H1 (cell line): ENCODE measurements around the gene SEH1L. TPM values are rescaled to one million over a fixed set of nuclear protein-coding genes. Genes with fewer than 3 reads are reported as not detected.

Experiments
- CTCF ChIA-PET: fragments of 300-600 bp; sonication (Branson Sonifier 250); formaldehyde crosslinking; loops from one replicate; lab custom pipeline; 2021; ENCODE audit not compliant: partially characterized antibody; lab: Charles Lee
- POLR2A ChIA-PET: fragments of 300-600 bp; sonication (Branson Sonifier 250); formaldehyde crosslinking; loops from one replicate; lab custom pipeline; 2021; ENCODE audit warnings: inconsistent platforms; ENCODE audit not compliant: partially characterized antibody; lab: Charles Lee
- DNase-seq, 2 experiments: peaks; one replicate each; pipeline versions ENCODE4 v3.0.0 to v3.0.0-alpha.2; 2010 to 2022; ENCODE audit warnings: low spot score in 2 of 2, low read depth in 1 of 2, mixed read lengths in 1 of 2
- FAIRE-seq: peaks from 2 replicates; lab custom pipeline; 2011; peaks lifted over from hg19 to GRCh38; lab: Jason Lieb, UNC
- H2AFZ ChIP-seq: 2 replicates; pipeline ENCODE4 v1.8.1; 2012; ENCODE audit warnings: low read length, inconsistent platforms
- H2AK5ac ChIP-seq: 2 replicates; pipeline ENCODE4 v1.6.1; 2013; ENCODE audit warnings: low read depth, low read length
- H2BK120ac ChIP-seq: replicated peaks from 2 replicates; pipeline ENCODE3; 2013; ENCODE audit warnings: low read depth, low read length, inconsistent platforms
- H2BK12ac ChIP-seq: 2 replicates; pipeline ENCODE4 v1.6.1; 2013; ENCODE audit warnings: low read depth, low read length
- H2BK15ac ChIP-seq: 2 replicates; pipeline ENCODE4 v1.6.1; 2013; ENCODE audit warnings: low read length
- H2BK20ac ChIP-seq: 2 replicates; pipeline ENCODE4 v1.6.1; 2013; ENCODE audit warnings: low read length
- H2BK5ac ChIP-seq: 2 replicates; pipeline ENCODE4 v1.6.1; 2013; ENCODE audit warnings: low read depth, low read length
- H3K14ac ChIP-seq: 2 replicates; pipeline ENCODE4 v1.6.1; 2013; ENCODE audit warnings: inconsistent platforms; ENCODE audit not compliant: insufficient read length
- H3K18ac ChIP-seq: 2 replicates; pipeline ENCODE4 v1.6.1; 2013; ENCODE audit warnings: low read length; ENCODE audit errors: extremely low read depth
- H3K23ac ChIP-seq: 2 replicates; pipeline ENCODE4 v1.6.1; 2013; ENCODE audit warnings: inconsistent platforms; ENCODE audit not compliant: insufficient read length
- H3K23me2 ChIP-seq: 2 replicates; pipeline ENCODE4 v1.6.1; 2013; ENCODE audit warnings: low read depth, low read length
- H3K27ac ChIP-seq: 2 replicates; pipeline ENCODE4 v1.6.1; 2011; ENCODE audit warnings: low read depth, low read length, inconsistent platforms
- H3K27me3 ChIP-seq, 4 experiments: replicated peaks in 1 of 4; 1 replicate in 1 of 4; 2 replicates in 3 of 4; pipeline versions ENCODE4 v1.6.1 to v1.8.1; 2011 to 2013; ENCODE audit warnings: low read length in 3 of 4, mild to moderate bottlenecking in 3 of 4, inconsistent platforms in 2 of 4, mixed read lengths in 2 of 4, moderate library complexity in 1 of 4; ENCODE audit not compliant: control insufficient read depth in 3 of 4, insufficient read depth in 3 of 4; ENCODE audit errors: extremely low read depth in 1 of 4
- H3K36me3 ChIP-seq, 4 experiments: 2 replicates each; pipeline versions ENCODE4 v1.6.1 to v1.8.1; 2011 to 2013; ENCODE audit warnings: mild to moderate bottlenecking in 4 of 4, low read length in 3 of 4, moderate library complexity in 2 of 4, control low read depth in 1 of 4, inconsistent platforms in 1 of 4; ENCODE audit not compliant: insufficient read depth in 4 of 4, control insufficient read depth in 2 of 4
- H3K4ac ChIP-seq: replicated peaks from 2 replicates; pipeline ENCODE3; 2013; ENCODE audit warnings: low read length, low read depth, mixed read lengths, inconsistent platforms; ENCODE audit not compliant: insufficient read length
- H3K4me1 ChIP-seq, 4 experiments: replicated peaks in 1 of 4; 1 replicate in 1 of 4; 2 replicates in 3 of 4; pipeline versions ENCODE4 v1.6.1 to v1.8.1; 2011 to 2013; ENCODE audit warnings: low read length in 3 of 4, inconsistent platforms in 2 of 4, mixed read lengths in 1 of 4; ENCODE audit not compliant: insufficient read depth in 4 of 4, control insufficient read depth in 3 of 4
- H3K4me2 ChIP-seq, 2 experiments: 2 replicates each; pipeline versions ENCODE4 v1.6.1 to v1.8.1; 2011 to 2013; ENCODE audit warnings: low read depth in 2 of 2, low read length in 2 of 2, control low read depth in 1 of 2, inconsistent platforms in 1 of 2, mild to moderate bottlenecking in 1 of 2; ENCODE audit not compliant: insufficient read depth in 1 of 2
- H3K4me3 ChIP-seq, 4 experiments: fragments of 200-600, 300-600 bp in 1 of 4; sonication (generic), shearing (Covaris generic), sonication (Bioruptor Twin) in 1 of 4; 2 replicates each; pipeline versions ENCODE4 v1.5.1 to v1.8.1; 2011 to 2016; ENCODE audit warnings: low read length in 4 of 4, low read depth in 3 of 4, control low read depth in 2 of 4, inconsistent platforms in 2 of 4, mild to moderate bottlenecking in 2 of 4, mixed read lengths in 1 of 4, moderate library complexity in 1 of 4; ENCODE audit not compliant: insufficient read depth in 2 of 4; ENCODE audit errors: extremely low read depth in 1 of 4
- H3K56ac ChIP-seq: replicated peaks from 2 replicates; pipeline ENCODE3; 2013; ENCODE audit warnings: low read depth, mild to moderate bottlenecking, mixed read lengths, low read length, inconsistent platforms; ENCODE audit not compliant: insufficient read length
- H3K79me1 ChIP-seq: 2 replicates; pipeline ENCODE4 v1.6.1; 2013; ENCODE audit warnings: low read depth, low read length, control low read depth
- H3K79me2 ChIP-seq, 2 experiments: 2 replicates each; pipeline versions ENCODE4 v1.6.1 to v1.8.1; 2012 to 2013; ENCODE audit warnings: low read length in 2 of 2, mild to moderate bottlenecking in 2 of 2, inconsistent platforms in 1 of 2; ENCODE audit not compliant: insufficient read depth in 2 of 2, control insufficient read depth in 1 of 2
- H3K9ac ChIP-seq, 4 experiments: replicated peaks in 1 of 4; 1 replicate in 1 of 4; 2 replicates in 3 of 4; pipeline versions ENCODE4 v1.6.1 to v1.8.1; 2011 to 2013; ENCODE audit warnings: low read depth in 3 of 4, low read length in 3 of 4, control low read depth in 2 of 4, mild to moderate bottlenecking in 2 of 4, moderate library complexity in 2 of 4, inconsistent platforms in 1 of 4; ENCODE audit errors: extremely low read depth in 1 of 4
- H3K9me3 ChIP-seq, 2 experiments: 2 replicates each; pipeline versions ENCODE4 v1.6.1 to v1.8.1; 2012 to 2013; ENCODE audit warnings: mild to moderate bottlenecking in 2 of 2, moderate library complexity in 2 of 2, control low read depth in 1 of 2, inconsistent platforms in 1 of 2, low read depth in 1 of 2, low read length in 1 of 2, mixed read lengths in 1 of 2; ENCODE audit not compliant: insufficient read depth in 2 of 2
- H4K20me1 ChIP-seq, 2 experiments: replicated peaks in 1 of 2; 2 replicates each; pipeline versions ENCODE3 to v1.8.1; 2011 to 2013; ENCODE audit warnings: inconsistent platforms in 2 of 2, low read length in 2 of 2, mild to moderate bottlenecking in 1 of 2; ENCODE audit not compliant: insufficient read depth in 2 of 2, control insufficient read depth in 1 of 2
- H4K5ac ChIP-seq: 2 replicates; pipeline ENCODE4 v1.6.1; 2013; ENCODE audit warnings: low read length, low read depth, mixed read lengths, inconsistent platforms; ENCODE audit not compliant: insufficient read length
- H4K8ac ChIP-seq: 2 replicates; pipeline ENCODE4 v1.8.0; 2013; ENCODE audit warnings: mild to moderate bottlenecking, moderate library complexity, low read length, inconsistent platforms; ENCODE audit not compliant: insufficient read depth; ENCODE audit errors: extremely low read depth
- H4K91ac ChIP-seq: replicated peaks from 2 replicates; pipeline ENCODE3; 2013; ENCODE audit warnings: low read length, mixed read lengths, inconsistent platforms; ENCODE audit not compliant: insufficient read length
- ASH2L ChIP-seq: fragments of 200-600, 300-600 bp; sonication (generic); IDR thresholded peaks from one replicate; pipeline ENCODE4 v1.7.1; 2017; ENCODE audit warnings: low read length
- BCL11A ChIP-seq, 2 experiments: IDR thresholded peaks; one replicate each; pipeline ENCODE4 v1.6.1; 2011; ENCODE audit warnings: low read depth in 2 of 2, low read length in 2 of 2, mild to moderate bottlenecking in 2 of 2
- CBX8 ChIP-seq: fragments of 300-800, 300-1000 bp; sonication (generic); IDR thresholded peaks from 2 replicates; pipeline ENCODE4 v1.7.1; 2016; ENCODE audit warnings: low read depth, low read length, borderline replicate concordance
- CREB1 ChIP-seq: IDR thresholded peaks from 2 replicates; pipeline ENCODE4 v1.6.1; 2012; ENCODE audit warnings: inconsistent platforms
- GTF2F1 ChIP-seq: IDR thresholded peaks from 2 replicates; pipeline ENCODE4 v1.6.1; 2012; ENCODE audit warnings: low read depth, low read length, improper control_type of control experiment, borderline replicate concordance
- KDM1A ChIP-seq: fragments of 200-600, 300-600 bp; sonication (generic); IDR thresholded peaks from 2 replicates; pipeline ENCODE4 v1.7.1; 2016; ENCODE audit warnings: mild to moderate bottlenecking, low read length, borderline replicate concordance
- NANOG ChIP-seq: IDR thresholded peaks from 2 replicates; pipeline ENCODE4 v1.6.1; 2011; ENCODE audit warnings: low read length, low read depth, mild to moderate bottlenecking, inconsistent platforms; ENCODE audit not compliant: insufficient read depth, poor library complexity, severe bottlenecking
- PHF8 ChIP-seq: fragments of 200-600 bp; sonication (generic); conservative IDR thresholded peaks from 2 replicates; pipeline ENCODE4 v1.7.1; 2012; ENCODE audit warnings: low read depth, mild to moderate bottlenecking, inconsistent platforms, low read length, moderate library complexity
- TAF1 ChIP-seq: IDR thresholded peaks from 2 replicates; pipeline ENCODE4 v1.6.1; 2011; ENCODE audit warnings: mild to moderate bottlenecking, low read depth, low read length
- TBP ChIP-seq: IDR thresholded peaks from 2 replicates; pipeline ENCODE4 v1.6.1; 2011; ENCODE audit warnings: low read depth, low read length, improper control_type of control experiment
- YY1 ChIP-seq: IDR thresholded peaks from 2 replicates; pipeline ENCODE4 v1.6.1; 2011; ENCODE audit warnings: low read depth, mild to moderate bottlenecking, low read length
- WGBS, 2 experiments: shearing (Covaris generic) in 1 of 2; methylation state at CpG; one replicate each; pipeline versions ENCODE4 v1.1.6 to v1.1.7; 2013 to 2015; ENCODE audit warnings: low lambda C conversion rate in 2 of 2, mixed read lengths in 2 of 2, inconsistent platforms in 1 of 2, low coverage in 1 of 2, missing lambda C conversion rate in 1 of 2; ENCODE audit not compliant: insufficient replicate concordance in 2 of 2, insufficient coverage in 1 of 2, insufficient read length in 1 of 2; ENCODE audit errors: extremely low coverage in 1 of 2, missing lambda C conversion rate in 1 of 2; 5-methylcytosine and 5-hydroxymethylcytosine counted together
- polyA plus RNA-seq, 7 experiments: library from polyadenylated mRNA; depleted of rRNA in 3 of 7; stranded (reverse) in 5 of 7; unstranded in 2 of 7; fragments of >200 nt in 5 of 7; fragments of 200-250 nt in 2 of 7; gene quantifications; 1 replicate in 5 of 7; 2 replicates in 1 of 7; 4 replicates in 1 of 7; pipeline versions ENCODE4 v1.2.1 to v1.2.3, GENCODE V29; 2011 to 2013; ENCODE audit warnings: missing spikeins in 2 of 7, mixed read lengths in 2 of 7
- total RNA-seq: library from RNA; stranded (reverse); fragmentation: NEBNext Ultra II Directional; extraction: Animal tissue kit (Norgen Biotek cat#: 25700); gene quantifications from 2 replicates; pipeline ENCODE4 v1.2.1, GENCODE V29; 2021
- TF ChIP-seq, protein P1 (sequence below), 3 experiments: IDR thresholded peaks; 1 replicate in 2 of 3; 2 replicates in 1 of 3; pipeline versions ENCODE4 v1.5.1 to v1.6.1; 2011; ENCODE audit warnings: low read length in 3 of 3, mild to moderate bottlenecking in 3 of 3, inconsistent platforms in 2 of 3, low read depth in 1 of 3, moderate library complexity in 1 of 3; ENCODE audit not compliant: insufficient read depth in 1 of 3; ENCODE audit errors: control extremely low read depth in 1 of 3

SEH1L gene
- total and polyA plus RNA-seq, 2 of the 8 experiments (the other 6 are each of a cell fraction or from before 2014, with no cell fraction given): 41.7 to 96.7 TPM

DNA sequence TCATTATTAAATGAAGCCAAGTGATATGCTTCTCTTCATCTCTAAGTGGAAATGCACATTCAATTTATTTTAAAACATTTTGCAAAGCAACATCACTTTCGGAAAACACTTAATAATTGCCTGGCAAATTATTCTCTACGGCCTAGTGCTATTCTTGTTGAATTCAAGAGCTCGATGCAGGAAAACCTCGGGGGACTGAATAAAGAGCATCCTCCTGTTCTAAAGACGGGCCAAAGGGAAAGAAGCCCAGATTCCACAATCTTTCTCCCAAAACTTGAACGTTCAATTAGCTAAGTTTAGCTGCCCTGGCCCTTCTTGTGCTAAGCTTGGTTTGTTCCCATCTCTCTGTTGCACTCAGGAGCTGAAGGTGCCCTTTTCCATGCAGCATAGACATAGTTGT is 23.2 kb upstream of the SEH1L start:
- Histone ChIP-seq H3K4me2 (no peak overlapping the region), H4K20me1 (no peaks in the 10 kb centered on the region), H2BK5ac (no peak overlapping the region), H3K79me1 (no peaks in the 10 kb centered on the region), H4K5ac (no peak overlapping the region), H3K27ac (no peak overlapping the region), H3K4me3 (no peak overlapping the region), H2AK5ac (no peak overlapping the region), H2BK120ac (no peak overlapping the region), H2BK12ac (no peak overlapping the region), H3K27me3 (no peaks in the 10 kb centered on the region), H3K56ac (no peak overlapping the region), H3K9me3 (no peaks in the 10 kb centered on the region), H3K36me3 (no peaks in the 10 kb centered on the region), H4K91ac (no peak overlapping the region), H3K4ac (no peak overlapping the region), H3K79me2 (no peaks in the 10 kb centered on the region), H3K23me2 (no peaks in the 10 kb centered on the region), H3K14ac (no peak overlapping the region), H2AFZ (no peak overlapping the region), H3K23ac (no peak overlapping the region), H3K9ac (no peak overlapping the region), H4K8ac (no peak overlapping the region), H3K4me1 (no peaks in the 10 kb centered on the region), H3K18ac (no peak overlapping the region), H2BK20ac (no peak overlapping the region), H2BK15ac (no peak overlapping the region)
- ChIA-PET POLR2A (interaction anchor here (1.1 kb wide), 1 partner anchor 19 kb away, joined by 3 read pairs; no protein-coding TSS in a partner anchor), CTCF (interaction anchor here (0.9 to 2.0 kb wide), 2 partner anchors 10 to 187 kb away, joined by 3 to 12 read pairs; no protein-coding TSS in a partner anchor)
- WGBS, 2 experiments: 84% methylated on average over 6 of the region's 6 CpGs; no CpG with 5 or more reads in 1 of the 2 experiments
- FAIRE-seq (no peak), DNase-seq (no peak)
- TF ChIP-seq YY1 (no peak), PHF8 (no peak), CBX8 (no peak), TBP (no peak), KDM1A (no peak), GTF2F1 (no peak), ASH2L (no peak), CREB1 (no peak), TAF1 (no peak), BCL11A (IDR thresholded peaks at IDR 0.05; ENCODE audit: low read depth in 2 of 2, low read length in 2 of 2) (no peak), NANOG (no peak)
- TF ChIP-seq, protein P1, sequence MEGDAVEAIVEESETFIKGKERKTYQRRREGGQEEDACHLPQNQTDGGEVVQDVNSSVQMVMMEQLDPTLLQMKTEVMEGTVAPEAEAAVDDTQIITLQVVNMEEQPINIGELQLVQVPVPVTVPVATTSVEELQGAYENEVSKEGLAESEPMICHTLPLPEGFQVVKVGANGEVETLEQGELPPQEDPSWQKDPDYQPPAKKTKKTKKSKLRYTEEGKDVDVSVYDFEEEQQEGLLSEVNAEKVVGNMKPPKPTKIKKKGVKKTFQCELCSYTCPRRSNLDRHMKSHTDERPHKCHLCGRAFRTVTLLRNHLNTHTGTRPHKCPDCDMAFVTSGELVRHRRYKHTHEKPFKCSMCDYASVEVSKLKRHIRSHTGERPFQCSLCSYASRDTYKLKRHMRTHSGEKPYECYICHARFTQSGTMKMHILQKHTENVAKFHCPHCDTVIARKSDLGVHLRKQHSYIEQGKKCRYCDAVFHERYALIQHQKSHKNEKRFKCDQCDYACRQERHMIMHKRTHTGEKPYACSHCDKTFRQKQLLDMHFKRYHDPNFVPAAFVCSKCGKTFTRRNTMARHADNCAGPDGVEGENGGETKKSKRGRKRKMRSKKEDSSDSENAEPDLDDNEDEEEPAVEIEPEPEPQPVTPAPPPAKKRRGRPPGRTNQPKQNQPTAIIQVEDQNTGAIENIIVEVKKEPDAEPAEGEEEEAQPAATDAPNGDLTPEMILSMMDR (IDR thresholded peaks at IDR 0.05; ENCODE audit: control extremely low read depth in 1 of 3, insufficient read depth in 1 of 3, low read depth in 1 of 3, low read length in 3 of 3): no peak
